Neural crest cell (in vitro differentiated cells): ENCODE data around the gene SASH3. TPM values are rescaled to one million over a fixed set of nuclear protein-coding genes. Genes with fewer than 3 reads are reported as not detected.

Source experiments
- DNase-seq: peaks from one replicate; pipeline ENCODE4 v3.0.0; 2021; ENCODE audit warnings: low read depth, mixed read lengths, low spot score
- H3K27ac Mint-ChIP-seq: one replicate; pipeline ENCODE4 v1.8.0; 2021; ENCODE audit warnings: mild to moderate bottlenecking, mixed read lengths; ENCODE audit not compliant: unreplicated experiment
- H3K27me3 Mint-ChIP-seq: 2 replicates; pipeline ENCODE4 v1.8.0; 2021; ENCODE audit warnings: low read depth, mild to moderate bottlenecking, mixed read lengths
- H3K36me3 Mint-ChIP-seq: 2 replicates; pipeline ENCODE4 v1.8.0; 2021; ENCODE audit warnings: low read depth, mild to moderate bottlenecking, mixed read lengths
- H3K4me1 Mint-ChIP-seq: 2 replicates; pipeline ENCODE4 v1.8.0; 2021; ENCODE audit warnings: mixed read lengths
- H3K4me3 Mint-ChIP-seq: one replicate; pipeline ENCODE4 v1.8.0; 2021; ENCODE audit warnings: mild to moderate bottlenecking, mixed read lengths
- H3K9me3 Mint-ChIP-seq: 2 replicates; pipeline ENCODE4 v1.8.0; 2021; ENCODE audit warnings: mixed read lengths
- CTCF ChIP-seq: fragments of 200-600 bp; sonication (generic); conservative IDR thresholded peaks from 2 replicates; pipeline ENCODE4 v1.5.0; 2021; ENCODE audit warnings: antibody characterized with exemption, mild to moderate bottlenecking
- total RNA-seq: library from RNA; stranded (reverse); gene quantifications from 2 replicates; pipeline ENCODE4 v1.2.1, GENCODE V29; 2021

The SASH3 gene
- total RNA-seq, 1 donor from 2014 or later = not detected

- no peak for DNase-seq
- Mint-ChIP-seq H3K9me3 (no peaks in the 10 kb centered on the region), H3K4me3 (no peak overlapping the region), H3K27ac (no peak overlapping the region), H3K36me3 (no peaks in the 10 kb centered on the region), H3K27me3 (no peaks in the 10 kb centered on the region), H3K4me1 (no peaks in the 10 kb centered on the region)
- no peak for TF ChIP-seq CTCF
Measured at GRCh38 chrX:129750971-129751370, 28.8 kb upstream of the SASH3 start.

DNA sequence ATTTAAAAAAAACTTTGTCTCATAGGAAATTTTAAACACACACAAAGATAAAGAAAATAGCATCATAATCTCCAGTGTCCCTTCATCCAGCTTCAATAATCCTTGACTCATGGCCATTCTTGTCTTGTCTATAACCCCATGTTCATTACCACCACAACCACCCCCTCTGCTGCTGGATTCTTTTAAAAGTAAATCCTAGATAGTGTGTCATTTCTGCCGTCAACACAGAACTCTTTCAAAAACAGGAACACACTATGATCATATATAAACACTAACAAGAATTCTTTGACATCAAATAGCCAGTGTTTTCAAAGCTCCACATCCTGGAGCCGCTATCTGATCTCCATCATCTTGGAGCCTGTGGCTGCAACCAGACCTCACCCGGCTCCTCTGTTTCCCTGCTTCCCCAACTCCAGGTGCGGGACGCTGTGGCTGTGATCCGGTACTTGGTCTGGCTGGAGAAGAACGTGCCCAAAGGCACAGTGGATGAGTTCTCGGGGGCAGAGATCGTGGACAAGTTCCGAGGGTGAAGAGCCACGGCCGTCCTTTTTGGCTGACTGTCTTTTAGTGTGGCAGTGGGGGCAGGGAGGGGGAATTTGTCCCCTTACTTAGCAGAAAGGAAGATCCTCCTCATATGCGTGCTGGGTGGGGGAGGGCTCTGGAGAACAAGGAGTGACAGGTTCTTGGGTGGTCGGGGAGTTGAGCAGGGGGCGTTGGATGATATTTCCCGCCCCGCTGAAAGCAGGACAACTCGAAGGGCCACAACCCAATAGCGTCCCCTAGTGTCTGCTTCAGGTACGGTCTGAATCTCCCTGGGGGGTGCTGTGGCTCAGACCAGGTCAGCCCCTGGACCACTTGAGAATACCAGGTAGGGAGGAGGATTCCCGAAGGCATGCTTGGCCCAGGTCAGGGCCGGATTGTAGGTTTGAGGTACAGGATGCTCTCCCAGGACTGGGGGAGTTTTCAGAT is 25.4 kb upstream of the SASH3 start:
- Mint-ChIP-seq H3K27ac (no peak overlapping the region), H3K36me3 (no peaks in the 10 kb centered on the region), H3K9me3 (no peaks in the 10 kb centered on the region), H3K4me3 (no peak overlapping the region), H3K27me3 (no peaks in the 10 kb centered on the region), H3K4me1 (no peaks in the 10 kb centered on the region)
- peak; percentile 21 for TF ChIP-seq CTCF
- DNase-seq = no peak

- H3K4me3 Mint-ChIP-seq = no peak overlapping the region
- no peaks in the 10 kb centered on the region for H3K36me3 Mint-ChIP-seq
- no peaks in the 10 kb centered on the region for H3K9me3 Mint-ChIP-seq
- no peak for TF ChIP-seq CTCF
- no peak overlapping the region for H3K27ac Mint-ChIP-seq
- no peaks in the 10 kb centered on the region for H3K4me1 Mint-ChIP-seq
- DNase-seq = no peak
- H3K27me3 Mint-ChIP-seq = no peaks in the 10 kb centered on the region
Measured at GRCh38 chrX:129755779-129756650, 23.7 kb upstream of the SASH3 start.

DNA sequence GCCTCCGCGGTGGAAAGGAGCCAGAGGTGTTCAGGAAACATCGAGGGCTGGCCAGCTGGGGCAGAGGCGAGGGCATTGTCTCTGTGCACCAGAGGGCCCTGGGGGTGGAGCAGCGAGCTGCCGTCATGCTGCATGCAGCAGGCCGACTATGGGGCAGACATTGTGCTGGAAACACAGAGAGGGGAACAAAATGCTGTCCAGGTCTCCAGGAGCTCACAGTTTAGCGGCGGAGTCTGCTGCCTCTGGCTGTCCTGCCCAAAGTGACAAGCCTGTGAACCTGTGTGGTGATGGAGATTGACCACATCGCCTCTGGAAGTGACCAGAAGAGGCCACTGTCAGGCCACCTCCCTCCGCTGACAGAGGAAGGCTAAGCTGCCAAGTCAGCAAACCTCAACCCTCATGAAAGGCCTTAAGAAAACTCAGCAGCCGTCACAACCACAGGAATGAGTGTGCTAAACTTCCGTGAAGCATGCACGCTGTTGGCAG is 20.1 kb upstream of the SASH3 start:
- TF ChIP-seq CTCF = no peak
- DNase-seq = no peak
- H3K4me3 Mint-ChIP-seq = no peak overlapping the region
- H3K27ac Mint-ChIP-seq = no peak overlapping the region
- H3K4me1 Mint-ChIP-seq = no peaks in the 10 kb centered on the region
- no peaks in the 10 kb centered on the region for H3K27me3 Mint-ChIP-seq
- H3K36me3 Mint-ChIP-seq = no peaks in the 10 kb centered on the region
- H3K9me3 Mint-ChIP-seq = peaks cover 2% of the 10 kb centered on the region

DNA sequence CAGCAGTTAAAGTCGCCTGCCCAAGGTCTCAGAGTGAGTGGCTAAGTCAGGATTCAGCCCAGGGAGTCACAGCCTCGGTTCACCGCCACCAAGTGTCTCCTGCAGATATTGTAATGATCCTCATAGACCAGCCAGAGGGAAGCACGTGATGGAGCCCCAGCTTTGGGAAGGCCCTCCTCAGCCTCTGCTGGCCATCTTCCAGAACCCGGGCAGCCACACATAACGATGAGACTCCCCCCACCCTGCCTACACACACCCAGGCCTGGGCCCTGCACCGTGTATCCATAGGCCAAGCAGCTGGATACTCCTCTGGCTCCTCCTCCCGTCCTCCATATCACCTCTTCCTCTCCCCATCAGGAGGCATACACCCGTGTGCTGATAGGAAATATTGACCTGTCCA is 19.6 kb upstream of the SASH3 start:
- Mint-ChIP-seq H3K4me1 (no peaks in the 10 kb centered on the region), H3K36me3 (no peaks in the 10 kb centered on the region), H3K27ac (no peak overlapping the region), H3K4me3 (no peak overlapping the region), H3K9me3 (peaks cover 2% of the 10 kb centered on the region), H3K27me3 (no peaks in the 10 kb centered on the region)
- TF ChIP-seq CTCF = no peak
- no peak for DNase-seq
